PC-3 (cell line): ENCODE measurements around the gene TUBG2. TPM values are rescaled to one million over a fixed set of nuclear protein-coding genes. Genes with fewer than 3 reads are reported as not detected.
A peak's percentile ranks its signal among the peaks of the same experiment; 100 is the strongest.
"Not testable (repeated sequence)": the region's sequence is repeated elsewhere in the genome, so short reads cannot be mapped to it uniquely, and the experiment has no call there.

ENCODE experiments used
- ATAC-seq: fragments of 200-7000 bp; cut with Tn5 transposase; 2 replicates; pipeline ENCODE4 v1.9.1; 2020; ENCODE audit warnings: mild to moderate bottlenecking, moderate library complexity
- BruUV-seq: library from RNA; stranded (reverse); fragments of 400-500 nt; replicated peaks from 2 replicates; lab custom pipeline; 2021; lab: Mats Ljungman, UMichigan
- CTCF ChIA-PET: fragments of 300-600 bp; sonication (Branson Sonifier 250); formaldehyde crosslinking; loops from one replicate; lab custom pipeline; 2022; ENCODE audit warnings: antibody characterized with exemption; lab: Charles Lee
- POLR2A ChIA-PET: fragments of 300-600 bp; sonication (Branson Sonifier 250); formaldehyde crosslinking; loops from one replicate; lab custom pipeline; 2022; ENCODE audit warnings: antibody characterized with exemption; ENCODE audit not compliant: unreplicated experiment; lab: Charles Lee
- DNase-seq: peaks from one replicate; pipeline ENCODE4 v3.0.0-alpha.2; 2015
- H2AFZ ChIP-seq: fragments of 300-600 bp; sonication (generic); 2 replicates; pipeline ENCODE4 v1.6.0; 2016; ENCODE audit warnings: antibody characterized with exemption, low read length
- H3F3A ChIP-seq: fragments of 300-600 bp; sonication (generic); one replicate; pipeline ENCODE4 v1.6.0; 2017; ENCODE audit warnings: antibody characterized with exemption, low read length, control low read depth, mild to moderate bottlenecking; ENCODE audit not compliant: unreplicated experiment
- H3K27ac ChIP-seq: fragments of 300-600 bp; sonication (generic); 2 replicates; pipeline ENCODE4 v1.5.1; 2016; ENCODE audit warnings: mild to moderate bottlenecking, low read length
- H3K27me3 ChIP-seq: fragments of 300-600 bp; sonication (generic); 2 replicates; pipeline ENCODE4 v1.6.1; 2016; ENCODE audit warnings: low read length, mixed read lengths
- H3K36me3 ChIP-seq: fragments of 300-600 bp; sonication (generic); 2 replicates; pipeline ENCODE4 v1.6.1; 2016; ENCODE audit warnings: low read depth, mixed run types, low read length, mixed read lengths
- H3K4me1 ChIP-seq: fragments of 300-600 bp; sonication (generic); 2 replicates; pipeline ENCODE4 v1.5.1; 2016; ENCODE audit warnings: low read length; ENCODE audit not compliant: insufficient read depth
- H3K4me2 ChIP-seq: fragments of 300-600 bp; sonication (generic); 2 replicates; pipeline ENCODE4 v1.6.0; 2016; ENCODE audit warnings: low read length
- H3K4me3 ChIP-seq: fragments of 300-600 bp; sonication (generic); 2 replicates; pipeline ENCODE4 v1.5.1; 2016; ENCODE audit warnings: mild to moderate bottlenecking, low read length, mixed read lengths
- H3K79me2 ChIP-seq: fragments of 300-600 bp; sonication (generic); 2 replicates; pipeline ENCODE4 v1.6.1; 2017; ENCODE audit warnings: low read length, mixed read lengths
- H3K9ac ChIP-seq: fragments of 300-600 bp; sonication (generic); 2 replicates; pipeline ENCODE4 v1.6.0; 2016; ENCODE audit warnings: mild to moderate bottlenecking, low read length
- H3K9me2 ChIP-seq: fragments of 300-600 bp; sonication (generic); replicated peaks from 2 replicates; pipeline ENCODE4 v1.6.1; 2016; ENCODE audit warnings: mixed run types, low read length, mixed read lengths
- H3K9me3 ChIP-seq: fragments of 300-600 bp; sonication (generic); 2 replicates; pipeline ENCODE4 v1.6.1; 2016; ENCODE audit warnings: low read length, mixed read lengths
- H4K20me1 ChIP-seq: fragments of 300-600 bp; sonication (generic); 2 replicates; pipeline ENCODE4 v1.6.1; 2016; ENCODE audit warnings: low read length, mixed read lengths
- CTCF ChIP-seq: fragments of 300-600 bp; sonication (generic); conservative IDR thresholded peaks from 2 replicates; pipeline ENCODE4 v1.5.1; 2017; ENCODE audit warnings: antibody characterized with exemption, low read depth, mild to moderate bottlenecking, low read length
- EZH2 ChIP-seq: fragments of 300-600 bp; sonication (generic); IDR thresholded peaks from one replicate; pipeline ENCODE4 v1.6.1; 2017; ENCODE audit warnings: antibody characterized with exemption, mild to moderate bottlenecking, low read length; ENCODE audit not compliant: unreplicated experiment
- EZH2phosphoT487 ChIP-seq: fragments of 300-600 bp; sonication (generic); IDR thresholded peaks from 2 replicates; pipeline ENCODE4 v1.6.1; 2018; ENCODE audit warnings: mild to moderate bottlenecking, antibody characterized with exemption, low read length, borderline replicate concordance
- intact Hi-C: fragments of 100-400 bp; cut with micrococcal nuclease; formaldehyde crosslinking; loops from 2 replicates; pipeline ENCODE4 v1.9.0; 2023
- total RNA-seq: library from RNA; depleted of rRNA; stranded (reverse); fragments of >200 nt; gene quantifications from 2 replicates; pipeline ENCODE4 v1.2.3, GENCODE V29; 2014

TUBG2 gene
- total RNA-seq, 1 experiment from 2014 or later: 7.1 TPM

GRCh38 chr17:42657824-42658588, 1.1 kb upstream of the TUBG2 start:
- Histone ChIP-seq H3K9ac (no peak overlapping the region), H3K27ac (peak overlapping the region; percentile 59), H3K4me3 (no peak overlapping the region), H3F3A (no peaks in the 10 kb centered on the region), H3K36me3 (no peaks in the 10 kb centered on the region), H3K9me3 (no peaks in the 10 kb centered on the region), H3K79me2 (no peaks in the 10 kb centered on the region; the same call in 1 of the 2 replicates), H3K4me2 (no peak overlapping the region), H3K9me2 (no peaks in the 10 kb centered on the region), H3K4me1 (peaks cover 24% of the 10 kb centered on the region), H4K20me1 (no peaks in the 10 kb centered on the region), H2AFZ (peak overlapping the region; percentile 40; the same call in 1 of the 2 replicates), H3K27me3 (no peaks in the 10 kb centered on the region)
- ATAC-seq (no peak), DNase-seq (no peak)
- CTCF ChIA-PET: no interaction called here
- no TSS peak for BruUV-seq
- intact Hi-C loops: no loop called here
- POLR2A ChIA-PET: interaction anchor here (0.7 kb wide), 1 partner anchor 17 kb away, joined by 10 read pairs; no protein-coding TSS in a partner anchor
- TF ChIP-seq EZH2phosphoT487 (no peak), EZH2 (no peak), CTCF (no peak)

GRCh38 chr17:42659932-42660274, 819 bp downstream of the TUBG2 start:
- POLR2A ChIA-PET, H3F3A ChIP-seq, H3K9me3 ChIP-seq, H3K9me2 ChIP-seq, H2AFZ ChIP-seq, H3K27me3 ChIP-seq, ATAC-seq, H3K9ac ChIP-seq, H3K27ac ChIP-seq, CTCF ChIA-PET, DNase-seq, H3K79me2 ChIP-seq, H3K36me3 ChIP-seq, H4K20me1 ChIP-seq: not testable (repeated sequence)
- H3K4me1 ChIP-seq: peaks cover 21% of the 10 kb centered on the region
- TSS peak; percentile 36 for BruUV-seq
- intact Hi-C loops: loop anchor here (2.0 kb wide), 1 partner anchor 35 kb away; no protein-coding TSS in a partner anchor
- H3K4me3 ChIP-seq: peak overlapping the region; percentile 84
- peak overlapping the region; percentile 96 for H3K4me2 ChIP-seq

- TF ChIP-seq CTCF (no peak), EZH2 (no peak), EZH2phosphoT487 (no peak)
- Histone ChIP-seq H3K9ac (no peak overlapping the region), H3K27ac (peak overlapping the region; percentile 43), H3K79me2 (no peaks in the 10 kb centered on the region; the same call in 1 of the 2 replicates), H3K9me2 (no peaks in the 10 kb centered on the region), H2AFZ (no peak overlapping the region), H3K9me3 (no peaks in the 10 kb centered on the region), H3K4me2 (peak overlapping the region; percentile 65), H3K36me3 (no peaks in the 10 kb centered on the region), H3K4me1 (peaks cover 21% of the 10 kb centered on the region), H4K20me1 (no peaks in the 10 kb centered on the region), H3F3A (no peaks in the 10 kb centered on the region), H3K27me3 (no peaks in the 10 kb centered on the region), H3K4me3 (no peak overlapping the region)
- ATAC-seq (peak; percentile 66), DNase-seq (peak; percentile 77)
- intact Hi-C loops: loop anchor here (2.0 kb wide), 1 partner anchor 36 kb away; no protein-coding TSS in a partner anchor
- BruUV-seq: no TSS peak
- CTCF ChIA-PET: interaction anchor here (0.5 kb wide), 1 partner anchor 56 kb away, joined by 8 read pairs; no protein-coding TSS in a partner anchor
- POLR2A ChIA-PET: interaction anchor here (0.9 kb wide), 1 partner anchor 37 kb away, joined by 5 read pairs; no protein-coding TSS in a partner anchor
These were observed 1.7 kb downstream of the TUBG2 start for GRCh38 chr17:42660692-42661345.
